ENCODE results near the gene TFE3.
"Not testable (repeated sequence)": the region's sequence is repeated elsewhere in the genome, so short reads cannot be mapped to it uniquely, and the experiment has no call there.

TFE3 gene

GRCh38 chrX:49019050-49019449 is 24.1 kb downstream of the TFE3 start:
- no peak overlapping the region for H3K27ac ChIP-seq
- no peak overlapping the region for H3K4me3 ChIP-seq

GRCh38 chrX:49003696-49004095 is 39.5 kb downstream of the TFE3 start:
- Histone ChIP-seq H3K4me3 (no peak overlapping the region), H3K27ac (no peak overlapping the region)

GRCh38 chrX:49002091-49002935 is 40.8 kb downstream of the TFE3 start, which contains the start of gene GRIPAP1:
GRIPAP1 (minus strand) TSS chrX:49002264; CDS start chrX:49002229, 35 bp downstream.
- H3K27ac ChIP-seq = peak within 1 kb of the TSS; percentile 75 to 97 (median 90)
- H3K4me3 ChIP-seq = peak within 1 kb of the TSS; percentile 52 to 66 (median 64)

GRCh38 chrX:49001521-49002090 is 41.6 kb downstream of the TFE3 start:
- Histone ChIP-seq H3K27ac (peak overlapping the region; percentile 75 to 97 (median 90)), H3K4me3 (peak overlapping the region; percentile 52 to 66 (median 64))

- peak overlapping the region in 1 of 21 experiments; percentile 12 for H3K27ac ChIP-seq
- no peak overlapping the region for H3K4me3 ChIP-seq
Observed at GRCh38 chrX:49000636-49001035, 42.5 kb downstream of the TFE3 start.

- H3K27ac ChIP-seq = no peak overlapping the region
Observed at GRCh38 chrX:48999030-48999429, 44.1 kb downstream of the TFE3 start.

GRCh38 chrX:48998391-48998790 is 44.8 kb downstream of the TFE3 start:
- Histone ChIP-seq H3K27ac (no peak overlapping the region), H3K4me3 (no peak overlapping the region)

More at GRCh38 chrX:48999030-48999429, 44.1 kb downstream of the TFE3 start:
- no peak overlapping the region for H3K4me3 ChIP-seq

GRCh38 chrX:48997865-48998264 is 45.3 kb downstream of the TFE3 start:
- H3K4me3 ChIP-seq = no peak overlapping the region
- H3K27ac ChIP-seq = no peak overlapping the region

- no peak overlapping the region for H3K27ac ChIP-seq
- H3K4me3 ChIP-seq = no peak overlapping the region
Observed at GRCh38 chrX:48997455-48997854, 45.7 kb downstream of the TFE3 start.

GRCh38 chrX:48996969-48997368 is 46.2 kb downstream of the TFE3 start:
- Histone ChIP-seq H3K4me3 (no peak overlapping the region), H3K27ac (no peak overlapping the region)

- no peak overlapping the region for H3K4me3 ChIP-seq
- no peak overlapping the region for H3K27ac ChIP-seq
Observed at GRCh38 chrX:48992341-48992740, 50.8 kb downstream of the TFE3 start.

- Histone ChIP-seq H3K4me3 (no peak overlapping the region), H3K27ac (no peak overlapping the region)
Observed at GRCh38 chrX:48989483-48989882, 53.7 kb downstream of the TFE3 start.

- Histone ChIP-seq H3K4me3 (no peak overlapping the region), H3K27ac (no peak overlapping the region)
Observed at GRCh38 chrX:48983896-48984295, 59.3 kb downstream of the TFE3 start.

- Histone ChIP-seq H3K27ac (no peak overlapping the region), H3K4me3 (no peak overlapping the region)
Observed at GRCh38 chrX:48983081-48983480, 60.1 kb downstream of the TFE3 start.

GRCh38 chrX:48981178-48981577 is 62.0 kb downstream of the TFE3 start:
- Histone ChIP-seq H3K4me3 (no peak overlapping the region), H3K27ac (no peak overlapping the region)

- H3K27ac ChIP-seq, H3K4me3 ChIP-seq: not testable (repeated sequence)
Observed at GRCh38 chrX:48980341-48980740, 62.8 kb downstream of the TFE3 start.

Measured in skin epidermis (tissue), 12 donors.